GM12873 (cell line): ENCODE data around the gene RARS1.

ENCODE experiments used
- TF ChIP-seq, protein P1 (sequence below): IDR thresholded peaks from 2 replicates; pipeline ENCODE4 v1.5.1; 2012; ENCODE audit warnings: low read depth, mild to moderate bottlenecking, moderate library complexity, low read length, control low read depth; ENCODE audit not compliant: insufficient read depth; ENCODE audit errors: missing control alignments

The RARS1 gene

DNA sequence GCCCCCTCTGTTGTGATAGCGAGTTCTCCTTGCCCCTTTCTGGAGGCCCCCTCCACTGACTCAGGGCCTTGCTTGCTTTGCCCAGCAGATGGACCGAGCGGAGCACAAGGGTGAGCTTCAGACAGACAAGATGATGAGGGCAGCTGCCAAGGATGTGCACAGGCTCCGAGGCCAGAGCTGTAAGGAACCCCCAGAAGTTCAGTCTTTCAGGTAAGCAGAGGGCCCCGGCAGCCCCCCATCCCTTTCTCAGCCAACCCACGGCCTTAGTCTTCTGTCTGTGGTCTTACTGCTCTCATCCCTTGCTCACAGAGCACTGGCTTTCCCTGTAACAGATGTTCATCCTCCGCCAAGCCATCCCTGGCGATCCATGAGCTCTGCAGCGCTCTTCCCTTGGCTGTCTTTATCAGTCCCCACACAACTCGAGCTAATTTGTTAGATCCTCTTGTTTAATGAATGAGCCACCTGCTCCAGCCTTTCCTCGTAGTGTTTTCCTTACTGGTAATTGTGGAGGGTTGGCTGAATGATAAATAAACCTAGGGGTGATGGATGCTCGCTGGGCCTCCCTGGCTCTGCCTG, 18.4 kb upstream of the RARS1 start:
- TF ChIP-seq, protein P1, sequence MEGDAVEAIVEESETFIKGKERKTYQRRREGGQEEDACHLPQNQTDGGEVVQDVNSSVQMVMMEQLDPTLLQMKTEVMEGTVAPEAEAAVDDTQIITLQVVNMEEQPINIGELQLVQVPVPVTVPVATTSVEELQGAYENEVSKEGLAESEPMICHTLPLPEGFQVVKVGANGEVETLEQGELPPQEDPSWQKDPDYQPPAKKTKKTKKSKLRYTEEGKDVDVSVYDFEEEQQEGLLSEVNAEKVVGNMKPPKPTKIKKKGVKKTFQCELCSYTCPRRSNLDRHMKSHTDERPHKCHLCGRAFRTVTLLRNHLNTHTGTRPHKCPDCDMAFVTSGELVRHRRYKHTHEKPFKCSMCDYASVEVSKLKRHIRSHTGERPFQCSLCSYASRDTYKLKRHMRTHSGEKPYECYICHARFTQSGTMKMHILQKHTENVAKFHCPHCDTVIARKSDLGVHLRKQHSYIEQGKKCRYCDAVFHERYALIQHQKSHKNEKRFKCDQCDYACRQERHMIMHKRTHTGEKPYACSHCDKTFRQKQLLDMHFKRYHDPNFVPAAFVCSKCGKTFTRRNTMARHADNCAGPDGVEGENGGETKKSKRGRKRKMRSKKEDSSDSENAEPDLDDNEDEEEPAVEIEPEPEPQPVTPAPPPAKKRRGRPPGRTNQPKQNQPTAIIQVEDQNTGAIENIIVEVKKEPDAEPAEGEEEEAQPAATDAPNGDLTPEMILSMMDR = no peak

DNA sequence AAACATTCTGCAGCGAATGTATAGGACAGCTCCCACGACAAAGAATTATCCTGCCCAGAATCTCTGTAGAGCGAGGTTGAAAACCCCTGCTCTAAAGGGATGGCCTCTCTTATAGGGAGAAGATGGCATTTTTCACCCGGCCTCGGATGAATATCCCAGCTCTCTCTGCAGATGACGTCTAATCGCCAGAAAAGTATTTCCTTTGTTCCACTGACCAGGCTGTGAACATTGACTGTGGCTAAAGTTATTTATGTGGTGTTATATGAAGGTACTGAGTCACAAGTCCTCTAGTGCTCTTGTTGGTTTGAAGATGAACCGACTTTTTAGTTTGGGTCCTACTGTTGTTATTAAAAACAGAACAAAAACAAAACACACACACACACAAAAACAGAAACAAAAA, 17.4 kb upstream of the RARS1 start:
- TF ChIP-seq, protein P1 = no peak

DNA sequence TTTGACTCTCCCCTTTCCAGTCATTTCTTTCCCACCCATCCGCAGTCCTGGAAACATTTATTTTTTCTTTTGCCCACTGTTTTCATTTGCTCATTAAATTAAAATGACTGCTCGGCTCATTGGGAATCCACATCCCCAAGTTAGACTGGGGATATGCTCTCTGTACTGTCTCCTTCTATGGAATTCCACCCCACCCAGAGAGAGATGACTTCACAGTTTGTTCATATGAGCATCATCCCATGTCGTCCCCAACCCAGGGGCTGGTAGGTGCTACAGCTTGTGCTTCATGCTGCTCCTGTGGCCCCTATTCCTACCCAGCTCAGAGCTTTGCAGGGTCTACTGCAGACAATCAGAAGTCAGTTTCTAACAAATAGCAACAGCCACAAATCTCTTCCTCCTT, 16.5 kb upstream of the RARS1 start:
- TF ChIP-seq, protein P1 = no peak

DNA sequence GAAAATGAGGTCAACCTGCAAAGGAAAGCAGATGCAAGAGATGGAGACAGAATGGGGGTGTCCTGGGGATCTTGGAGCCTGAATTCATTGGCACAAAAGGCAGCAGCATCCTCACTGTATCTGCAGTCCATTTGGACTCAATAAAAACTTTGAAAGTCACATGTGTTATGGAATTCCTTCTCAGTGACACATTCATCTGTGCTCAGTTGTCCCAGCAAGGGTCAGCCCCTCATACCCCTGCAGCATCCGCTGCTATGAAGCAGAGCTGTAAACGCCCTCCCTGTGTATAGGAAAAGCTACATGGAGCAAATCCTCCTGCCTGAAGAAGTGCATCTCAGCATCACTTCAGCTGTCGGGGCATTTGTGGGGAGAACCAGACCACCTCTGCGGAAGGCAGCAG, 14.5 kb upstream of the RARS1 start:
- TF ChIP-seq, protein P1 = no peak

DNA sequence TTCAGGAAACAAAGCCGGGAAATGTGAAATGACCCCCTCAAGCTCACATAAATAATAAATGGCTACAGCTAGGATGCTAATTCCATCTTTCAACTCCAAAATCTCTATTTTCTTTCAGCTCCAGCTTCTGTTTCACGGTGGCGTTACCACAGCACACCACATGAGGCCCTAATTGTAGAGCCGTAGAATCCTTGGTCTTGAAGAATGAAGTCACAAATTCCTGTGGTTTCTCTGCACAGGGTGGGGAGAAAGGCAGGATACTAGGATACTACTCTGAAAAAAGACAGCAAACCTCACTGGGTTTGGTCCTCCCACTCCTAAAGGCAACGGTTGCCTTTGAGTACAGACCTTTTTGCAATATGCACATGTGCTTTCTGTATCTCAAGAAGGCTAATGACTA, 13.9 kb upstream of the RARS1 start:
- TF ChIP-seq, protein P1 = no peak

DNA sequence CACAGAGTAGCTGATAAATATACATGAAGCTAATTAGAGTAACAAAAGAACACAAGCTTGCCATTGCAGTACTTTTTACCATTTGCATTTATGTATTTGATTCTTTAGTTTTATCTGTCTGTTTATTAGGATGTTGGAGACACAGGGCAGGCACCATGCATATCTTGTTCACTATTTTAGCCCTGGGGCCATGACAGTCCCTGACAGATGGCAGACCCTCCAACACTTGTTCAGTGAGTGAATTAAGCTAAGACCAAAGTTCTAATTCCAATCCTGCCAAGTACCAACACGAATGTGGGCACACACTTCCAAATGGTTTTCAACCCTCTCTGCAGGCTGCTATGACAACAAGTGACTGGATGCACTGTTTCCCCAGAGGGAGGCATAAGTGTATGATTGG, 12.0 kb upstream of the RARS1 start:
- TF ChIP-seq, protein P1 = no peak

DNA sequence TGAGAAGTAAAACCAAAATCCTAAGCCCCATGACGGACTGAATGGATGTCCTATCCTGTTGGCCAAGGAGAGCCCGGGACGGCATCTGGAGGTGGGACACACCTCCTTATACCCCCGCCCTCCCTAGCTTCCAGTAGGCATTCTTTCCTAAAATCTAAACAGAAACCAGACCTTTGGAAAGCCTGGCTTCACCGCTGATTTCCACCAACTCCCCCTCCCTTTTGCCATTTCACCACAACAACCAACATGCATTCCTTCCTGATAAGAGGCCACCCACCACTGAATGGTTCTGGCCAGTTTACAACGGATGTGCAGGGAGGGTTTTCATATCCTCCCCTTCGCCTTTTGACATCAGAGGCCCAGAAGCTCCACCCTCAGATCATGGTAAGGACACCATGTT, 9.2 kb upstream of the RARS1 start:
- TF ChIP-seq, protein P1 = no peak
